Erythroblast (primary cell): ENCODE results near the gene CHRM4.

Experiments
- GATA1 ChIP-seq: IDR thresholded peaks from 2 replicates; pipeline ENCODE4 v1.6.1; 2011; ENCODE audit warnings: low read depth, mild to moderate bottlenecking, control low read depth, low read length, moderate library complexity
- POLR2A ChIP-seq: IDR thresholded peaks from 2 replicates; pipeline ENCODE4 v1.6.1; 2011; ENCODE audit warnings: mild to moderate bottlenecking, low read length

- TF ChIP-seq POLR2A (no peak), GATA1 (no peak)
Measured at GRCh38 chr11:46402957-46403902, 11.7 kb upstream of the CHRM4 start.
